GM21515 (cell line): ENCODE measurements around the gene PRPF40A.

ENCODE experiments used
- ATAC-seq: cut with Tn5 transposase; IDR thresholded peaks from one replicate; pipeline ENCODE4 v1.9.1; 2021; ENCODE audit not compliant: unreplicated experiment

Gene PRPF40A

DNA sequence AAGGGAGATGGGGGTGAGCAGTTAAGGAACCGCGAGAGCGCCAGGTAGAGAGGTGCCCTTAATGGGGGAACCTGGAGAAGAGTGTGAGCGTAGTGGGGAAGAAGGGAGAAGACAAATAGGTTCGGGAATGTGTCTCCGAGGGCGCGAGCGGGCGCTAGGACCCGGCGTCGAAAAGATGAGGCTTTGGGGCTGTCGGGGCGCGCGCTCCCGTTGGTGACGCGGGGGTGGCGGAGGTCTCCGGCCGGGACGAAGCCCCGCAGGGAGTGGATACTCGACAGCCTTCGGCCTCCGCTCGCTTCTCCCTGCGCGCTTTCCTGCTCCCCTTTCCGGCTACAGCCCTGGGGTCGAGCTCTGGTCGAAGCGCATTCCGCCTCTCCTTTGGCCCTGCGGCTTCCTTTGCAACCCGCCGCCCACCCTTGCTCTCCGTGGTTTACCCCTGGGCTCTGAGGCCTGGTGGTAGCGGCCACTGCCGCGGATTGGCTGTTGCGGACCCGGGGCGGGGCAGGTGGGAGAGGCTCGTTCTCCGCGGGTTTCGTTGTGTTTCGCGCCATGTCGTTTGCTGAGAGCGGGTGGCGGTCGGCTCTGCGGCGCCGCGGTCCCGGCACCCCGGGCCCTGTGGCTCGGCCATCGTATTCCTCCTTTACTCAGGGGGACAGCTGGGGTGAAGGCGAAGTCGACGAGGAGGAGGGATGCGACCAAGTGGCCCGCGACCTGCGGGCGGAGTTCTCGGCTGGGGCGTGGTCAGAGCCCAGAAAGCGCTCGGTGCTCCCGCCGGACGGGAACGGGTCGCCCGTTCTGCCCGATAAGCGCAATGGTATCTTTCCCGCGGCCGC, 1.0 kb upstream of the PRPF40A start, which contains the start of gene ARL6IP6:
Gene ARL6IP6 (plus strand): TSS at position 545 of the 833 bp plus-strand sequence. CDS start 5 bp downstream, at position 550.
- peak; percentile 73 for ATAC-seq

DNA sequence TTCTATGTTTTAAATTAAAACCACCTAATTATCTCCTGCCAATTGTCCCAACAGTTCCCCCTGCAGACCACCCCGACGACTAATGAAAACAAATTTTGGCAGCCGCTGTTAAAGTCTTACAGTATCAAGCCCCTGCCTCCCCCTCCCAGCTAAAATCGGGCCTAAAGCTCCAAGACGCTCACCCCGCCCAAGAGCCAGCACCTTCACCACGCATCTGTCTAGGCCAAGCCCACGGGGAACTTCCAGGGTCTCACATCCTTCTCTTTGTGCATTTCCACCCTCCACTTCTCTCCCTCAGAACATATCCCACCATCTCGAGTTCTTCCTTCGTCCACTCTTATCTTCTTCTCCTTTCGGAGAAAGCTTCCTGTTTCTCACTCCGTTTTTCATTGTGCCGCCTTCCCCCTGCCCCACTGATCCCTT, 445 bp downstream of the PRPF40A start:
- peak; percentile 1 for ATAC-seq

DNA sequence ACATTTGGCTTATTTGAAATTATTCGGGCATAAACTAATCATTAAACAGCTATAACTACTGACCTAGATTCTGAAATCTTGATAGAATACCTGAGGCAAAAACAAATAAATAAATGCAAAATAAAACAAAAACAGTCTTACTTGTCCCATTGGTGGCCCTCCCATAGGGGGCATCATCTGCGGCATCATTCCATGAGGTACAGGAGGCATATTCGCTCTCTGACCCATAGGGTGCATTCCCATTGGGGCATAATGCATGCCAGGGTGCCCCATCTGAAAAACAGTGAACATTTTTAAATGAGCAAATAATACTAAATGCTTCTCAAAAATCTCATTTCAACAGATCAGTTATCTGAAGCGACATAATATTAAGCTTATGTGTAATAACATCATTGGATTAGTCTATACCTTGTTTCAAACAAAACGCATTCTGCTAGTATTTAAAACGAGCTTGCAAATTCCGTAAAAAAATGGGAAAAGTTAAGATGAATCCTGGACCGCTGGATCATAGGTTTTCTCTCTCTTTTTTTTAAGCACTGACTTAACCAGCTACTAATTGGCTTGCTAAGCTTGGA, 1.3 kb downstream of the PRPF40A start:
- no peak for ATAC-seq

DNA sequence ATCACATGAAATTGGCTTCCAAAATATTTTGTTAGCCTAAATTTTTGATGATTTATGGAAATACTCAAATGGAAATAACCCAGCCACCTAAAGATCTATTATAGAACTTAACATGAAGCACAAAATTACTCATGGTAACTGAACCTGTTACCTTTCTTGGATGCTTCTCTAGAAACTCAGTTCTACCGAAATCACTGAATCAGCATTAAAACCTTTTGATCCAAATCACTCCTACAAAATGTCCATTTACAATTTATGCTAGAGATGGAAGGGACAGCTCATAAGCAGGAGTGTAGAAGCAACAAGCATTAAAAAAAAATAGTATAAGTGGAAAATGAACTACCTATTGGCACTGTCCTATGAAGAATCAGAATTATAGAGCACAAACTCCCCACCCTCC, 2.1 kb downstream of the PRPF40A start:
- no peak for ATAC-seq

DNA sequence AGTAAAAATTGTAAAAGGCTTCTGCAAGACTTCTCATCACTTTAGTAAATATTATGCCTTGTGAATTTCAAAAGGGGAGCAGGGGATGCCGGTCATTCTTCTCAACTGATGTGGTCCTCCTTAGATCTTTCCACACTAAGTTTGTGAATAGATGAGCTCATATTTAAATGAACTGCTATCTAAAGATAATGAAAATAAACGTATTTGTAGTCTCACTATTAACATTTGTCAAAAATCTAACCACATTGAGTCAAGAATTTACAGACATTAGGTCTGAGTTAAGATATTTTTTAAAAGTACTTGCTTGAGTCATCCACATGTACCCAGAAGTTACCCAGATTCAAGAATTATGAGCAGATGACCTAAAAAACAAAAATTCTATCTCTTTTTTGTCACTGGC, 6.5 kb downstream of the PRPF40A start:
- ATAC-seq, result no peak

DNA sequence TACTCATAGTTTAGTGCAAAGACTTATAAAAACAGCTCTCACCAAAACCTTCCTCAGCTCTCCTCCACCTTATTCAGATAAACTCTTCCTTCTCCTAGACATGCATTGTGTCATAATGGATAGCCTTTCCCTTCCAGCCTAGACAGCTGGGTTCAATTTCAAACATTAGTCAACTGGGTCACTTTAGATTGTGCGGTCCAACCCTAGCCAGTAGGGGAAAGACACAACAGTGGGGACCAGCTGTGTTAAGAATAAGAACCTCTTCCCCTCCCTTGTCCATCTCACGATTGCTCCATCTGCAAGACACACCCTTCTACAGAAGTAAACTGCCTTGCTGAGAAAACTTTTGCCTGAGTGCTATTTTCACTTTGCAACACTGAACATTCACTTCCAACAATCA, 8.5 kb downstream of the PRPF40A start:
- no peak for ATAC-seq

DNA sequence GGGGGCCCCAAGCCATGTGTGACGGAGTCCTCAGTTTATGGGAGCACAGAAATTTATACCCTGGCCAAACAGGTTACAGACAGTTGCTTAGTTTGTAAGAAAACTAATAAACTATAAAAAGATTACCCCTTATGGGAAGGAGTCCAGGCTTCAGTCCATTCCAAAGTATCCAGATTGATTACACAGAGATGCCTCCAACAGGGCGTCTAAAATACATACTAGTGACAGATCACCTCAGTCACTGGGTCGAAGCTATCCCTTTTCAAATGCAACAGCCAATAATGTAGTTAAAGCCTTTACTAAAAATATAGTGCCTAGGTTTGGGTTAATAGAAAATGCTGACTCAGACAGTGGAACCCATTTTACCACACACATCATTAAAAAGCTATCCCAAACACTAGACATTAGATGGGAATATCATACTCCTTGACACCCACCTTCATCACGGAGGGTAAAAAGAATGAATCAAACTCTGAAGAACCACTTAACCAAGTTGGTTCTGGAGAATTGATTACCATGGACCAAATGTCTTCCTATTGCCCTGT, 10.7 kb downstream of the PRPF40A start:
- no peak for ATAC-seq

DNA sequence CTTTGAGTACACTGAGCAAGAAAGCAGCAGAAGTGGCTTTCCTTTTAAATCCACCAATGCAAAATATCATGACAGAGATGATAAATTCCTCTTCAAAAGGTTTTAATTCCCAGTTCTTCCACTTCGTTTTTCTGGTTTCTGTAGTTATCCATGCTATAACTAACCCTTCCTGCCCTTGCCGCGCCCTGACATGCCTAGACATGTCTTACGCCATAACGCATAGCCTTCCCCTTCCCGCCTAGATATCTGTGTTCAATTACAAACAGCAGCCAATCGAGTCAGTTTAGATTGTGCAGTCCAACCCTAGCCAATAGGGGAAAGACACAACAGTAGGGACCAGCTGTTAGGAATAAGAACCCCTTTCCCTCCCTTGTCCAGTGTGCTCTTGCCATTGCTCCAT, 16.1 kb downstream of the PRPF40A start:
- ATAC-seq, result no peak

DNA sequence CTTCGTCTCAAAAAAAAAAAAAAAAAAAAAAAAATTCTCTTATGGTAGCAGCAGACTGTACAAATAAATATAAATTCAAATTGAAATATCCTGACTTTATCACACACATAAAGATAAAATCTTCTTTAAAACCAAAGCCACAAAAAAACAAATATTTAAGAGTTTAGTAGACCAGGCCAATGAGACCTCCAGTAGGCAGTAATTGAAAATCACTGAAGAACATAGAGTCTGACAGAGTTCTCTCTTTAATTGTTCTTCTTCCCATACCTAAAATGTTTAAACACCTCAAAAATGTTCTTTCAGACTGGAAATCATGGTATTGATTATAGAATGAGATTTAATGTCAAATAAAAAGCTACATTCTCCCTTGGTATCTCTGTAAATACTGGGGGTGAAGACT, 20.8 kb downstream of the PRPF40A start:
- no peak for ATAC-seq

DNA sequence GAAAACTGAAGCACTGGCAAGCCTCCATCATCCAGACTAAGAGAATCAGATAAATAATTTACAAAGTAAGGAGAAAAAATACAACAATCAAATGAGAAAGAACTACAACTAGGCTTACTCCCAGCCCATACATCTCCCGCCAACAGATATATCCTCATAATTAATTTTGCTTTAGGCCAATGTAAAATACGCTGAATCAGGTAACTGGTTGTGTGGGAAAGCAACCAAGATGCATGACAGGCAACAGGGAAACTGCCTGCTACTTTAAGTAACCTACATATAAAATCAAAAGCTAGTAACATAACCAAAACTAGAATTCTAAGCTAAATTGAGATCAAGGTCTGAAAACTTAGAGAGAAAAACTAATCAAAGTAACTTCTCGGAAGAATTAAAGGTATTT, 21.5 kb downstream of the PRPF40A start:
- ATAC-seq, result no peak

DNA sequence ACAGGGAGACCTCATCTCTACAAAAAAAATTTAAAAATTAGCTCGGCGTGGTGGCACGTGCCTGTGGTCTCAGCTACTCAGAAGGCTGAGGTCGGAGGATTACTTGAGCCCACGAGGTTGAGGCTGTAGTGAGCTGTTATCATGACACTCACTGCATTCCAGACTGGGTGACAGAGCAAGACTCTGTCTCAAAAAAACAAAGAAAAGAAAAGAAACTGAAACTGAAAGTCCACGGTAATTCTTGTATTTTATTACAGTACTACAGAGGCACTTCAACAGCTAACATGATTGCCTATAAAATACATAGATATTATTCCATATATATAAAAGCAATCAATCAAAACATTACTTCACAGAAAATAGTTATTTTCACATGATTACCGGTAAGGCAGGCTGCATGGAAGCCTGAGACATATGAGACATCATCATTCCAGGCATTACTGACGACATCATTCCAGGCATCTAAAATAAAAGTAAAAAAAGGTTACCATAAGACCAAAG, 23.1 kb downstream of the PRPF40A start:
- no peak for ATAC-seq

DNA sequence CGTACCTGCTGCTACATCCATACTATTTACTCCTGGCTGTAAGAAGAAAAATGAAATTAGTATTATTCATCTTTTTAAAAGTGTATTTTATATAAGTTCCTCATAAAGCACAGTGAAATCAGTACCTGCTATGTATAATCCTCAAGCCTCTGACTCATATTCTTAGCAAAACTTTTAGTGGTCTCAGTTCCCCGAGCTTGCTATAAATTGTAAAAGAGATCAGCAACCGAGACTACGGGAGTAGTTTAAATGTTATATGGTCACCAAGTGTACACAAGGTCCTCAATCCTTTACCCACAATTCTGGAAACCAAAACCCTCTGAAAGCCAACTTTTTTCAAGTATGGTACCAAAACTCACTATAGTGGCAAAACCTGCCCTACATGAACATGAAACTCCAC, 24.2 kb downstream of the PRPF40A start:
- ATAC-seq, result peak; percentile 84

DNA sequence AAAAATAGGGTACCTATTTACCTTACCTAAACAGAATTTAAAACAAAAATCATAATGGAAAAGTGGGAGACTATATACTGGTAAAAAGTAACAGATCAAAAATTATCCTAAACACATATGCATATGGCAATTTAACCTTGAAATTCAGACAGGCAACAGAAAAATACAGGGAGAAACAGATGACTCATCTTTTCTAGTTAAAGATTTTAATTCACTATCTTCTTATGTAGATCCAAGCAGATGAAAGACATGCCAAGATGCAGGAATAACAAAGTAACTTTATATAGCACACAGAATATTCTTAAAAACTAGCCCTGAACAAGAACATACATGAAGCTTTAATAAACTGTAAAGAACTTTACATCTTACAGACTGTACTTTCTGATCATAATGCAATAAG, 30.9 kb downstream of the PRPF40A start:
- ATAC-seq, result no peak

DNA sequence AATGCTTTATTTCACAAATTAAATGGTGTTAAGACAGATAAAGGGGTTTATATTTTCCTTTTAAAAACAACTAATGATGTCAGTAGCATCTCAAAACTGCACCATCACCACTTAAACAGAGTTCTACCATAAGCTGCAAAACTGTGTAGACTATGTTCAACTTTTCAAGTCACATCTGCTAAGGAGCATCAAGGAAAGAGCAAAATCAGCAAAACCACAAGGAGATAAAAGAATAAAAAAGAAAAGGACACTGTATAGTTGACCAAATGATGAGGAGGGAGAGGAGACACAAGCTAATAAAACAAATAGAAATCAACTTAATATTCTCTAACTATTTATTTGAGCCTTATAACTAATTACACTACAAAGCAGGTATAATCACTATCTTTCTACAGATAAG, 33.9 kb downstream of the PRPF40A start:
- no peak for ATAC-seq

DNA sequence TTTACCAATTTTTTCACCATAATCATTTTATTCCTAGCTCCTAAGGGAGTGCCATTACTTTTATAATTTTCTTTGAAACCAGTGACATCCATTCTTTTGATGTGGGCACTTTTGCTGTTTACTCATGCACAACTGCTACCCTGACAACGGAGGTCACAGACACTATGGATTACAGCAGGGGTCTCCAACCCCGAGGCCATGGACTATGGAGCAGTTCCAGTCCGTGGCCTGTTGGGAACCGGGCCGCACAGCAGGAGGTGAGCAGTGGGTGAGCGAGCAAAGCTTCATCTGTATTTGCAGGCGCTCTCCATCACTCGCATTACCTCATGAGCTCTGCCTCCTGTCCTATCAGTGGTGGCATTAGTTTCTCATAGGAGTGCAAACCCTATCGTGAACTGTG, 34.6 kb downstream of the PRPF40A start:
- no peak for ATAC-seq

DNA sequence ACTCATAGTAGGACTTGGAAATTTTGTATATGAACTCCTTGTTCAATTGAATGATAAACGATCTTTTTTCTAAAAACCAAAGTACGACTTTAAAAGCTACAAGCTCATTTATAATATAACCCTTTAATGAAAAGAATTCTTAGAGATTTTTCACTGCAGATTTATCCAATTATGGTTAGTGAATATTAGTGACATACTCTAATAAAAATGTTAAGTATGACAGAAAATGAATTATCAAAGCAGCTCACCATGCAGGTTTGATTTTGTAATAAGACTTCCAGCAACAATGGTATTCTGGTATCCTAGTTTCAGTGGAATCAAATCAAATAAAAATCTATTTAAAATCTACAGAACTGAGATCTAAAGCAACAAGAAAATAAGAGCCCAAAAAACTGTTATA, 38.5 kb downstream of the PRPF40A start:
- no peak for ATAC-seq

DNA sequence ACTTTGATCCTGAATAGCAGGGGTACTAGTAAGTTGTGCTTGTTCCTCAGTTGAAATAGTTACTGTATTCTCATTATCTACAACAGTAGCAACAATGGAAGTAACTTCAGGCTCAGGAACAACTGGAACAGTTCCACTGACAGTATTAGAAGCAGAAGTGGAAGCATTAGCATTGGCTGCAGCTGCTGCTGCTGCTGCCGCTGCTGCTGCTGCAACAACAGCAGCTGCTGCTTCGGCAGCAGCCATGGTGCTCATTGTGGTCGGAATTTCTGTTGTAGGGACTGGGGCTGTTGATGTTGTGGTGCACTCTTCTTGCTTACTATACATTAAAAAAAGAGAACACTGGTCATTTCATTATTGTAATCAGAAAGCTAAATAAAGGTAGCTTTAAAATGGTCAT, 40.8 kb downstream of the PRPF40A start:
- ATAC-seq, result no peak

DNA sequence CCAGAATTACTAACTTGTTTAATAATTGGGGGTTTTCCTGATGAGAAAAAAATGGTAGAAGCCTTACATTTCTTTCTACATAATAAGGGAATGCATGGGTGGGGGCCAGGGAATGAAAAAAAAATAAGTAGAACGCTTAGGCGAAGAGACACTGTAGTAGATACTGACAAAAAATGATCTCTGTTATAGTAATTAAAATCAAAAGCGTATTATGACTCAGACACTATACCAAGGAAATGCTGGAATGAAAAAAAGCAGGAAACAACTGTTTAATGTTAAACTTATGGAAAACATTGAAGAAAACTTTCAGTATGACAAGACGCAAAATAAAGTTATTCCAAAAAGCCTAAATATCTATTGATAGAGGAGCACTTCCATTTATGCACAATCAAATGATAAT, 42.9 kb downstream of the PRPF40A start:
- no peak for ATAC-seq

DNA sequence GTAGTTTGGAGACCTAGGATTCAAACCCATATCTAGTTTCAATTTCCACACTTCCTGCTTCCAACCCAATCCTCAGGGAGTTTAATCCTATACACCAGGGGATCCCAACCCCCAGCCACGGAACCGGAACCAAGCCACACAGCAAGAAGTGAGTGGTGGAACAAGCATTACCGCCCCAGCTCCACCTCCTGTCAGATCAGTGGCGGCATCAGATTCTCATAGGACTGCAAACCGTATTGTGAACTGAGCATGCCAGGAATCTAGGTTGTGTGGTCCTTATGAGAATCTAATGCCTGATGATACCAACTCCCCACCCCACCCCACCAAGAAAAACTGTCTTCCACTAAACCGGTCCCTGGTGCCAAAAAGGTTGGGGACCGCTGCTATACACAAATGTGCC, 52.5 kb downstream of the PRPF40A start:
- no peak for ATAC-seq

DNA sequence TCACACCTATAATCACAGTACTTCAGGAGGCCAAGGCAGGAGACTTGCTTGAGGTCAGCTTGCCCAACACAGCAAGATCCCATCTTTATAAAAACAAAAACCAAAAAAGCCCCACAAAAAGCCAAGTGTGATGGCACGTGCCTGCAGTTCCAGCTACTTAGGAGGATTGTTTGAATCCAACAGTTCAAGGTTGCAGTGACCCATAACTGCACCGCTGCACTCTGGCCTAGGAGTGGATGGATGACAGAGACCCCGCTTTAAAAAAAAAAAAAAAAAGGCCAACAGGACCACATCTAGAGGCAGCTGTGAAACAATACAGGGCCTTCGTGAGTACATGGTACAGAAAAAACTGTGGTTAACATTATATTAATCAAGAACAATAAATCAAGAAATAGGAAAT, 56.2 kb downstream of the PRPF40A start:
- no peak for ATAC-seq

DNA sequence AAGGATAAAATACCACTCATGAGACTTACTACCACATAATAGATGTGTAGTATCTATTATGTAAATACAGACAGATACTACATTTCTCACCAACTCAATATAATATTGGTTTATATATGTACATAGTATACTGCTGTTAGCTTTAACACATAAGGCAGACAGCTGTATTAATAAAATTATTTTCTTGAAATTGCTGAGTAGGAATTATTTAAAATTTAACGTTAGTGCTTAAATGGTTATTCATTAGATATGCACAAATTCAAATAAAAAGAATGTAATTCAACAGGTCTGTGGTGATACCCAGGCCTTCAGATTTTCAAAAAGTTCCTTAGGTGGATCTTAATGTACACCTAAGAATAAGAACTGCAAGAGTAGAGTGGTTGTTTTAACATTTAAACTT, 59.0 kb downstream of the PRPF40A start:
- no peak for ATAC-seq

DNA sequence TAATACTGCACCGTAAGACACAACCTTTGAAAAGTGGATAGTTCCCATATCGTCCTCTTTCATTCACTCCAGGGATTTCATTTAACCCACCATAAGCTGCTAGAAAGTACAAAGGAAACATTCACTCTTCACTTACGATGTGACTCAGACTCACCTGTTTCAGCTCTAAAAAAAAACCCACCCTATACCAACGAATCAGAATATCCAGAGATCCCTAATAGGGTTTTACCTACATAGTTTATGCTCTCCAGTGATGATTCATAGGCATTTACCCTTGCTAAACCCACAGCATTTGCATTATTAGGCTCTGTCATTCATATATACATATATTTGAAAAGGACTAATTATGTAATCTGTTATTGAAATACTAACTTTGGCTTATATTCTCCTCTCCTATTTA, 60.2 kb downstream of the PRPF40A start:
- ATAC-seq, result peak; percentile 59
